GM18508 (cell line): Measurements from ENCODE around the gene FHIP1B.

ENCODE experiments used
- ATAC-seq: cut with Tn5 transposase; IDR thresholded peaks from one replicate; pipeline ENCODE4 v1.9.1; 2021; ENCODE audit warnings: moderate number of reproducible peaks; ENCODE audit not compliant: insufficient read depth, unreplicated experiment

FHIP1B gene

GRCh38 chr11:6204706-6205105 lies 29.7 kb downstream of the FHIP1B start:
- ATAC-seq: no peak

- peak; percentile 54 for ATAC-seq
These were observed 31.1 kb downstream of the FHIP1B start for GRCh38 chr11:6203327-6203726.

- no peak for ATAC-seq
These were observed 32.4 kb downstream of the FHIP1B start for GRCh38 chr11:6202041-6202440.

GRCh38 chr11:6201481-6201880 lies 33.0 kb downstream of the FHIP1B start:
- ATAC-seq: no peak

- no peak for ATAC-seq
These were observed 33.5 kb downstream of the FHIP1B start for GRCh38 chr11:6200975-6201374.

- ATAC-seq: no peak
These were observed 35.1 kb downstream of the FHIP1B start, which contains the start of gene OR52W1 for GRCh38 chr11:6199174-6199810. TSS of gene OR52W1 (plus strand) at chr11:6199224. CDS start at chr11:6199224, 0 bp downstream.

- ATAC-seq: no peak
These were observed 36.8 kb downstream of the FHIP1B start for GRCh38 chr11:6197466-6198200.

- ATAC-seq: no peak
These were observed 38.0 kb downstream of the FHIP1B start for GRCh38 chr11:6196396-6196795.

- no peak for ATAC-seq
These were observed 40.3 kb downstream of the FHIP1B start for GRCh38 chr11:6194065-6194581.

GRCh38 chr11:6191742-6192141 lies 42.7 kb downstream of the FHIP1B start:
- no peak for ATAC-seq

- ATAC-seq: no peak
These were observed 59.0 kb downstream of the FHIP1B start for GRCh38 chr11:6175440-6175839.

GRCh38 chr11:6170226-6170625 lies 64.2 kb downstream of the FHIP1B start, which contains the start of gene OR52B2:
TSS of gene OR52B2 (minus strand) at chr11:6170326. CDS start at chr11:6170326, 0 bp downstream.
- ATAC-seq: no peak
